Mucosa of rectum (tissue), 2 donors: ENCODE data around the gene LEFTY2.
"Not testable (repeated sequence)": the region's sequence is repeated elsewhere in the genome, so short reads cannot be mapped to it uniquely, and the experiment has no call there.

Experiments used
- H3K27ac ChIP-seq, 2 donors: one replicate each; pipeline ENCODE4 v1.7.0; 2013; ENCODE audit warnings: inconsistent platforms in 2 of 2, low read depth in 2 of 2, low read length in 2 of 2
- H3K27me3 ChIP-seq, 2 donors: one replicate each; pipeline ENCODE4 v1.7.0; 2013; ENCODE audit warnings: low read length in 2 of 2; ENCODE audit not compliant: control insufficient read depth in 2 of 2, insufficient read depth in 2 of 2
- H3K36me3 ChIP-seq, 2 donors: one replicate each; pipeline ENCODE4 v1.7.0; 2013; ENCODE audit warnings: low read length in 2 of 2; ENCODE audit not compliant: control insufficient read depth in 2 of 2, insufficient read depth in 2 of 2
- H3K4me1 ChIP-seq, 2 donors: one replicate each; pipeline ENCODE4 v1.7.0; 2013; ENCODE audit warnings: low read length in 2 of 2, mild to moderate bottlenecking in 1 of 2; ENCODE audit not compliant: control insufficient read depth in 2 of 2, insufficient read depth in 2 of 2
- H3K4me3 ChIP-seq, 2 donors: one replicate each; pipeline ENCODE4 v1.7.0; 2013; ENCODE audit warnings: low read length in 2 of 2
- H3K9ac ChIP-seq, 2 donors: one replicate each; pipeline ENCODE4 v1.7.0; 2013; ENCODE audit warnings: low read length in 2 of 2, low read depth in 1 of 2, mild to moderate bottlenecking in 1 of 2
- H3K9me3 ChIP-seq, 2 donors: one replicate each; pipeline ENCODE4 v1.7.0; 2013; ENCODE audit warnings: low read length in 2 of 2; ENCODE audit not compliant: control insufficient read depth in 2 of 2
- donor health status: healthy.
- donor health status: Normal muscosa, but diverticular disease.

Gene LEFTY2

GRCh38 chr1:225941942-225942222 lies 862 bp upstream of the LEFTY2 start:
- H3K27me3 ChIP-seq = no peaks in the 10 kb centered on the region
- no peak overlapping the region for H3K4me3 ChIP-seq
- no peaks in the 10 kb centered on the region for H3K9me3 ChIP-seq
- H3K36me3 ChIP-seq = no peaks in the 10 kb centered on the region
- no peak overlapping the region for H3K9ac ChIP-seq
- peaks cover 0 to 8% of the 10 kb centered on the region in 2 donors for H3K4me1 ChIP-seq
- peak overlapping the region in 1 of 2 donors; percentile 65 for H3K27ac ChIP-seq

- H3K4me1 ChIP-seq = peaks cover 0 to 8% of the 10 kb centered on the region in 2 donors
- no peaks in the 10 kb centered on the region for H3K9me3 ChIP-seq
- H3K4me3 ChIP-seq = no peak overlapping the region
- H3K9ac ChIP-seq = no peak overlapping the region
- H3K36me3 ChIP-seq = no peaks in the 10 kb centered on the region
- H3K27me3 ChIP-seq = no peaks in the 10 kb centered on the region
- H3K27ac ChIP-seq = no peak overlapping the region
Measured at GRCh38 chr1:225940385-225941151, 452 bp downstream of the LEFTY2 start.

- not testable (repeated sequence) for H3K27ac ChIP-seq, H3K4me3 ChIP-seq, H3K27me3 ChIP-seq, H3K9ac ChIP-seq, H3K36me3 ChIP-seq, H3K4me1 ChIP-seq, H3K9me3 ChIP-seq
Measured at GRCh38 chr1:225939939-225940310, 1.1 kb downstream of the LEFTY2 start.

- H3K4me1 ChIP-seq, H3K36me3 ChIP-seq, H3K27me3 ChIP-seq, H3K4me3 ChIP-seq, H3K27ac ChIP-seq, H3K9me3 ChIP-seq, H3K9ac ChIP-seq: not testable (repeated sequence)
Measured at GRCh38 chr1:225939097-225939938, 1.7 kb downstream of the LEFTY2 start.

DNA sequence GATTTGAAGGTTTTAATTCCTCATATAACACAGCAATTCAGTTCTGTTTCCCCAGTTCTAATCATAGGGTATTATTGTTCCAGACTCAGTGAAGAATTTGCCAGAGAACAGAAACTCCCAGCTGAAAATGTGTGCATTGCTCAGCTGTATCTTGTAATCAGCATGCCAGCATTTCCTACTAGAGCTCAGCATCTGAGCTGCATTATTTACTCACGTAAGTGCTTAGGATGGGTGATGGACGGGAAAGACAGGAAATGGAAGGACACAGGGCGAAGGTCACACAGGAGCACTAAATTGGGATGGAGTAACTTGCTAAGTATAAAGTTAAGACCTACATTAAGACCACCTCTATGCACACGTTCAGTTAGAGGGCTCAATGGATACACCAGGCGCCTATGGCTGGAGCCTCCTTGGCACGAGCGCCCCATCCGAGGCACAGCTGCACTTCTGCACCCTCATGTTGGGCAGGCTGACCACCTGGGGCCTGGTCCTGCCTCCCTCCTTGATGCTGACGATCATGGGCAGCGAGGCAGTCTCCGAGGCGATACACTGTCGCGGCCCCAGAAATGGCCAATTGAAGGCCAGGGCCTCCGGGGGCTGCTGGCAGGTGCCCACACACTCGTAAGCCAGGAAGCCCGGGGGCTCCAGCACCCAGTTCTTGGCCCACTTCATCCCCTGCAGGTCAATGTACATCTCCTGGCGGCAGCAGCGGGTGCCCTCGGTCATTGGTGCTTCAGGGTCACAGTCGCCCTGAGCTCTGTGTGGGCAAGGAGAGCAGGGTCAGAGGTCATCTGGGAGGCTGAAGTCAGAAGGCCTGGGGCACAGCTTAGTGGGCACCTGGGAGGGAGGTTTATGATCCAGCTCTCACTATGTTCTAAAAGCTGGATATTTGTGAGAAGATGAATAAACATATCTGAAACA lies 3.7 kb downstream of the LEFTY2 start:
- Histone ChIP-seq H3K4me3 (no peak overlapping the region), H3K9ac (no peak overlapping the region), H3K9me3 (no peaks in the 10 kb centered on the region), H3K4me1 (peaks cover 0 to 8% of the 10 kb centered on the region in 2 donors), H3K27me3 (no peaks in the 10 kb centered on the region), H3K27ac (no peak overlapping the region), H3K36me3 (no peaks in the 10 kb centered on the region)

DNA sequence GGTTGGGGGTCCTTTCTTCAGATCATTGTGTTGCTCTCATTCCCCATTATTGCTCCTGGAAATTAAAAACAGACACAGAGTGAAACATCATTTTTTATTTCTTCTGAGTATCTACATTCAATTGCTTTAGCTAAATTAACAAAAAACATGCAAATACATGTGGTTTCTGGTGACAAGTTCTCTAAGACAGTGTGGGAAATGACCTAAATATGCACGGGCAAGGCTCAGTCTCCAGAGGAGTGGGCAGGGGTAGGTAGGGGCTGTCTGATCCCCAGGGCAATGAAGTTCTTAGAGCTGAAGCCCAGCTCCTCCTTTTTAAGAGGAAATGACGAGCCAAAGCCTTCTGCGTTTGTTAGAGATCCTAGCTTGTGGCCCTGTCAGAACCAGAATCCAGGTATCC lies 4.5 kb downstream of the LEFTY2 start:
- Histone ChIP-seq H3K4me1 (peaks cover 0 to 4% of the 10 kb centered on the region in 2 donors), H3K27ac (no peak overlapping the region), H3K27me3 (no peaks in the 10 kb centered on the region), H3K4me3 (no peak overlapping the region), H3K9me3 (no peaks in the 10 kb centered on the region), H3K9ac (no peak overlapping the region), H3K36me3 (no peaks in the 10 kb centered on the region)

DNA sequence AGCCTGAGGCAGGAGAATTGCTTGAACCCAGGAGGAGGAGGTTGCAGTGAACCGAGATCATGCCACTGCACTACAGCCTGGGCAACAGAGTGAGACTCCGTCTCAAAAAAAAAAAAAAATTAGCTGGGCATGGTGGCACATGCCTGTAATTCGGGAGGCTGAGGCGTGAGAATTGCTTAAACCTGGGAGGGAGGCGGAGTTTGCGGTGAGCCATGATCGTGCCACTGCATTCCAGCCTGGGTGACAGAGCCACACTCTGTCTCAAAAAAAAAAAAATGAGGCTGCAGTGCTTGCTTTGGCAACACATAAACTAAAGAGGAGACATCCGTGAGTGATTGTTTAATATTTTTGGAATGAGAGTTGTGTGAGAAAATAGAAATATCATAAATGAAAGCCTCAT lies 4.9 kb downstream of the LEFTY2 start:
- H3K27me3 ChIP-seq, H3K27ac ChIP-seq, H3K4me1 ChIP-seq, H3K36me3 ChIP-seq, H3K4me3 ChIP-seq, H3K9ac ChIP-seq, H3K9me3 ChIP-seq: not testable (repeated sequence)

GRCh38 chr1:225934711-225935110 lies 6.3 kb downstream of the LEFTY2 start:
- H3K4me1 ChIP-seq = no peaks in the 10 kb centered on the region

GRCh38 chr1:225933072-225933471 lies 7.9 kb downstream of the LEFTY2 start:
- no peak overlapping the region for H3K27ac ChIP-seq
- H3K4me1 ChIP-seq = peaks cover 0 to 1% of the 10 kb centered on the region in 2 donors
- no peaks in the 10 kb centered on the region for H3K36me3 ChIP-seq
- H3K4me3 ChIP-seq = no peak overlapping the region
- H3K9ac ChIP-seq = no peak overlapping the region
- no peaks in the 10 kb centered on the region for H3K9me3 ChIP-seq
- H3K27me3 ChIP-seq = no peaks in the 10 kb centered on the region

More at GRCh38 chr1:225934711-225935110, 6.3 kb downstream of the LEFTY2 start:
- Histone ChIP-seq H3K27ac (no peak overlapping the region), H3K27me3 (no peaks in the 10 kb centered on the region), H3K9ac (no peak overlapping the region), H3K36me3 (no peaks in the 10 kb centered on the region), H3K4me3 (no peak overlapping the region), H3K9me3 (no peaks in the 10 kb centered on the region)
